ENCODE measurements around the gene SELENOF. TPM values are rescaled to one million over a fixed set of nuclear protein-coding genes. Genes with fewer than 3 reads are reported as not detected.
A peak's percentile ranks its signal among the peaks of the same experiment; 100 is the strongest.

SELENOF gene
- total RNA-seq, 1 donor from 2014 or later: 187 TPM

- H3K4me1 Mint-ChIP-seq (ENCODE audit: low read depth): peaks cover 5% of the 10 kb centered on the region
- no peak for DNase-seq (ENCODE audit: low spot score)
- H3K36me3 Mint-ChIP-seq (ENCODE audit: low read depth): no peaks in the 10 kb centered on the region
These were observed 67.7 kb downstream of the SELENOF start for GRCh38 chr1:86846164-86846647.

GRCh38 chr1:86845514-86845913, 68.4 kb downstream of the SELENOF start:
- DNase-seq (ENCODE audit: low spot score): no peak
- H3K27me3 Mint-ChIP-seq (ENCODE audit: low read depth): peaks cover 2% of the 10 kb centered on the region
- H3K4me3 Mint-ChIP-seq (ENCODE audit: low read depth): no peak overlapping the region
- no peak overlapping the region for H3K27ac Mint-ChIP-seq
- H3K36me3 Mint-ChIP-seq (ENCODE audit: low read depth): no peaks in the 10 kb centered on the region
- H3K9me3 Mint-ChIP-seq: no peaks in the 10 kb centered on the region
- H3K4me1 Mint-ChIP-seq (ENCODE audit: low read depth): peaks cover 5% of the 10 kb centered on the region
- intact Hi-C loops (cut with micrococcal nuclease): no loop called here

More at GRCh38 chr1:86846164-86846647, 67.7 kb downstream of the SELENOF start:
- Mint-ChIP-seq H3K27me3 (ENCODE audit: low read depth) (peaks cover 2% of the 10 kb centered on the region), H3K9me3 (no peaks in the 10 kb centered on the region), H3K4me3 (ENCODE audit: low read depth) (no peak overlapping the region), H3K27ac (no peak overlapping the region)
- intact Hi-C loops (cut with micrococcal nuclease): no loop called here

- Mint-ChIP-seq H3K9me3 (no peaks in the 10 kb centered on the region), H3K4me1 (ENCODE audit: low read depth) (peaks cover 3% of the 10 kb centered on the region), H3K36me3 (ENCODE audit: low read depth) (no peaks in the 10 kb centered on the region), H3K4me3 (ENCODE audit: low read depth) (no peak overlapping the region), H3K27me3 (ENCODE audit: low read depth) (peaks cover 5% of the 10 kb centered on the region), H3K27ac (no peak overlapping the region)
- no peak for DNase-seq (ENCODE audit: low spot score)
- intact Hi-C loops (cut with micrococcal nuclease): no loop called here
These were observed 72.8 kb downstream of the SELENOF start for GRCh38 chr1:86841116-86841515.

- peak; percentile 23 for DNase-seq (ENCODE audit: low spot score)
- intact Hi-C loops (cut with micrococcal nuclease): loop anchor here (1.0 kb wide), 2 partner anchors 132 to 251 kb away; no protein-coding TSS in a partner anchor
- Mint-ChIP-seq H3K27ac (no peak overlapping the region), H3K4me3 (ENCODE audit: low read depth) (no peak overlapping the region), H3K27me3 (ENCODE audit: low read depth) (peaks cover 8% of the 10 kb centered on the region), H3K36me3 (ENCODE audit: low read depth) (no peaks in the 10 kb centered on the region), H3K9me3 (no peaks in the 10 kb centered on the region), H3K4me1 (ENCODE audit: low read depth) (peaks cover 5% of the 10 kb centered on the region)
These were observed 80.3 kb downstream of the SELENOF start for GRCh38 chr1:86833461-86834215.

DNA sequence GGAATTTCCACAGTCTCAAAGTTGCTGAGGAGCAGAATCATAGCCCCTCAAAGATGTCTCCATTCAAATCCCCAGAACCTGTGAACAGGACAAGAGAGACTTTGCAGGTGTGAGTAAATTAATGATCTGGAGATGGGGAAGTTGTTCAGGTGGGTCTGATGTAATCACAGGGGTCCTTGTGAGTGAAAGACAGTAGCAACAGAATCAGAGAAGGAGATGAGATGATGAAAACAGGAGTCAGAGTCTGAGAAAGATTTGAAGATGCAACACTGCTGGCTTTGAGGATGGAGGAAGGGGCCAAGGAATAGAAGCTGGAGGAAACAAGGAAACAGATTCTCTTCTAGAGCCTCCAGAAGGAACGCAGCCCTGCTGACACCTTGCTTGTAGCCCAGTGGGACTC, 81.5 kb downstream of the SELENOF start:
- Mint-ChIP-seq H3K36me3 (ENCODE audit: low read depth) (no peaks in the 10 kb centered on the region), H3K4me1 (ENCODE audit: low read depth) (peaks cover 5% of the 10 kb centered on the region), H3K9me3 (no peaks in the 10 kb centered on the region), H3K27me3 (ENCODE audit: low read depth) (peaks cover 5% of the 10 kb centered on the region), H3K27ac (no peak overlapping the region), H3K4me3 (ENCODE audit: low read depth) (no peak overlapping the region)
- DNase-seq (ENCODE audit: low spot score): no peak
- intact Hi-C loops (cut with micrococcal nuclease): no loop called here

GRCh38 chr1:86829321-86829720, 84.6 kb downstream of the SELENOF start:
- no peak overlapping the region for H3K27ac Mint-ChIP-seq
- no peaks in the 10 kb centered on the region for H3K9me3 Mint-ChIP-seq
- H3K4me1 Mint-ChIP-seq (ENCODE audit: low read depth): peaks cover 5% of the 10 kb centered on the region
- intact Hi-C loops (cut with micrococcal nuclease): no loop called here
- peaks cover 2% of the 10 kb centered on the region for H3K27me3 Mint-ChIP-seq (ENCODE audit: low read depth)
- H3K36me3 Mint-ChIP-seq (ENCODE audit: low read depth): no peaks in the 10 kb centered on the region
- H3K4me3 Mint-ChIP-seq (ENCODE audit: low read depth): no peak overlapping the region
- no peak for DNase-seq (ENCODE audit: low spot score)

DNA sequence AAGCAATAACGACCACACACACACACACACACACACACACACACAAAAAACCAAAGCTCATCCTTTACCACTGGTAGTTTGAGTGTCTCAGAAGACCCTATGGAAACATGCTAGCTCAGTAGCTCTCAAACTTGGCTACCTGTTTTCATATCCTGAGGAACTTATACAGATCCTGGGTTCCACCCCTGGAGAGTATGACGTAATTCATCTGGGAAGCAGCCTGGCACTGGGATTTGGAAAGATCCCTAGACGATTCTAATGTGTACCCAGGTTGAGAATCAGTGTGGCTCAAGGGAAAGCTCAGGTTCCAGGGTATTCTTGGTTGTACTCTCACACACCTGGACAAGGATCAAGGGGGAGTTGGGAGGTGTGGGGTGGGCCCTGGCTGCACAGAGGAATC, 85.9 kb downstream of the SELENOF start:
- DNase-seq (ENCODE audit: low spot score): no peak
- intact Hi-C loops (cut with micrococcal nuclease): no loop called here
- no peak overlapping the region for H3K4me3 Mint-ChIP-seq (ENCODE audit: low read depth)
- H3K27me3 Mint-ChIP-seq (ENCODE audit: low read depth): peaks cover 2% of the 10 kb centered on the region
- no peaks in the 10 kb centered on the region for H3K9me3 Mint-ChIP-seq
- no peak overlapping the region for H3K27ac Mint-ChIP-seq
- no peaks in the 10 kb centered on the region for H3K4me1 Mint-ChIP-seq (ENCODE audit: low read depth)
- H3K36me3 Mint-ChIP-seq (ENCODE audit: low read depth): no peaks in the 10 kb centered on the region

DNA sequence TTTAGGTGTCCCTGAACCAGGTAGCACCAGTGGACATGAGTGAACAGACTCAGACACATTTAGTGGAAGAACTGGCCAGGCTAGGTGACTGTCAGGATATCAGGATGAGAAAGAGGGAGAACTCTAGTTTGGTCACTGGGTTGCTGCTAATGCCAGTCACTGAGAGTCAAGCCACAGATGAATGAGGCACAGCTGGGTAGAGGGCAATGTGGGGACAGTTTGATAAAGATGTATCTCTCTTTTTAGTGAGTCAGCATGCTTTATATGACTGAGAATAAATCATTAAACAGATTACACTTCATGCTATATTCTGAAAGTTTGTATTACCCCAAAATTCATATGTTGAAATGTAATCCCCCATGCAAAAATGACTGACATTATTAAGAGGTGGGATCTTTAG, 87.1 kb downstream of the SELENOF start:
- H3K9me3 Mint-ChIP-seq: no peaks in the 10 kb centered on the region
- no peaks in the 10 kb centered on the region for H3K4me1 Mint-ChIP-seq (ENCODE audit: low read depth)
- H3K27me3 Mint-ChIP-seq (ENCODE audit: low read depth): peaks cover 3% of the 10 kb centered on the region
- intact Hi-C loops (cut with micrococcal nuclease): no loop called here
- no peaks in the 10 kb centered on the region for H3K36me3 Mint-ChIP-seq (ENCODE audit: low read depth)
- no peak overlapping the region for H3K4me3 Mint-ChIP-seq (ENCODE audit: low read depth)
- H3K27ac Mint-ChIP-seq: no peak overlapping the region
- no peak for DNase-seq (ENCODE audit: low spot score)

DNA sequence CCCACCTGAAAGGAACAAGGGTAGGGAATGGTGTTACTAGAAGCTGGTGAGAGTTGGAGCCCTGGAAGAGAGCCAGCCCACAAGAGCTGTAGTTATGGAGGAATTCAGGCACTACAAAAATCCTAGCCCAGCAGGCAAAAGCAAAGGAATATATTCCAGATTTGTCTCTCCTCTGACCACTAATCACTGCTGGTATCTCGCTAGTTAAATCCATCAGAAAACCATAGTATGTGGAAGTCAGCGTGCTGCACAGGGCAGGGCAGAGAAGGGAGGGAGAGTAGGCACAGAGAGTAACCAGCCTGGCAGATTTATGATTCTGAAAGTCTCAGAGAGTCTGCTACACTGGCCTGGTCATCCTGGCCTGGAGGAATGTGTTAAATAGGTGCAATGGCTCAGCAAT, 88.6 kb downstream of the SELENOF start:
- no peaks in the 10 kb centered on the region for H3K9me3 Mint-ChIP-seq
- intact Hi-C loops (cut with micrococcal nuclease): no loop called here
- no peaks in the 10 kb centered on the region for H3K4me1 Mint-ChIP-seq (ENCODE audit: low read depth)
- no peak for DNase-seq (ENCODE audit: low spot score)
- H3K36me3 Mint-ChIP-seq (ENCODE audit: low read depth): no peaks in the 10 kb centered on the region
- no peak overlapping the region for H3K4me3 Mint-ChIP-seq (ENCODE audit: low read depth)
- H3K27me3 Mint-ChIP-seq (ENCODE audit: low read depth): peaks cover 3% of the 10 kb centered on the region
- H3K27ac Mint-ChIP-seq: no peak overlapping the region

DNA sequence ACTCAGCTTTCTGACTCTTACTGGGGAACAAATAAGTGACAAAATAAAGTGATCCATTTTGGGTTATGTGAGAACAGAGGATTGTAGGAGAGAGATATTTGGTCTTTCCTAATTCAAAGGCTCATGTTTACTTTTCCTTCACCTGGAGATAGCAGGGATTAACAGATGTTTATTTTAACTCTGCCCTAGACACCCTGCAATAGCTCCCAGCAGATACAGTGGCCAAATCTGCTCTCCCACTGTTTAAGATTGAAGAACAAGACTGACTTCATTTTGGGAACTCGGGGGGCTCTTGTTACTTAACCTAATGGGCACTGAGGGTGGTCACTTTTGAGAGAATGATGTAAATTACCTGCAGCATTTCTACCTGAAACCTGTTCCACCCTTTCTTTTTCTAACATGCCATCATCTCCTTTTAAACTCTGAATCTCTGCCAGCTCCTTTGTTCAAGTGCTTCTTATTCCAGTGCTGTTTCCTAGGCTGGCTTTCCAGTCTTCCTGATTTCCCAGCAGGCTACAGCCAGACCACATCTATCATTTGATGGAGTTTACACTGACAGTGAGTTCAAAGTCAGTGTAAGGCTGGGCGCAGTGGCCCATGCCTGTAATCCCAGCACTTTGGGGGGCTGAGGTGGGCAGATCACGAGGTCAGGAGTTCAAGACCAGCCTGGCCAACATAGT, 90.0 kb downstream of the SELENOF start:
- intact Hi-C loops (cut with micrococcal nuclease): no loop called here
- peaks cover 3% of the 10 kb centered on the region for H3K27me3 Mint-ChIP-seq (ENCODE audit: low read depth)
- no peak overlapping the region for H3K27ac Mint-ChIP-seq
- no peak for DNase-seq (ENCODE audit: low spot score)
- no peak overlapping the region for H3K4me3 Mint-ChIP-seq (ENCODE audit: low read depth)
- H3K9me3 Mint-ChIP-seq: no peaks in the 10 kb centered on the region
- H3K36me3 Mint-ChIP-seq (ENCODE audit: low read depth): no peaks in the 10 kb centered on the region
- H3K4me1 Mint-ChIP-seq (ENCODE audit: low read depth): no peaks in the 10 kb centered on the region

GRCh38 chr1:86823386-86823785, 90.5 kb downstream of the SELENOF start:
- H3K9me3 Mint-ChIP-seq: no peaks in the 10 kb centered on the region
- H3K4me3 Mint-ChIP-seq (ENCODE audit: low read depth): no peak overlapping the region
- H3K27ac Mint-ChIP-seq: no peak overlapping the region
- intact Hi-C loops (cut with micrococcal nuclease): no loop called here
- DNase-seq (ENCODE audit: low spot score): no peak
- H3K36me3 Mint-ChIP-seq (ENCODE audit: low read depth): no peaks in the 10 kb centered on the region
- no peaks in the 10 kb centered on the region for H3K4me1 Mint-ChIP-seq (ENCODE audit: low read depth)
- H3K27me3 Mint-ChIP-seq (ENCODE audit: low read depth): peaks cover 3% of the 10 kb centered on the region

GRCh38 chr1:86822459-86822858, 91.5 kb downstream of the SELENOF start:
- intact Hi-C loops (cut with micrococcal nuclease): no loop called here
- no peak for DNase-seq (ENCODE audit: low spot score)
- Mint-ChIP-seq H3K9me3 (no peaks in the 10 kb centered on the region), H3K4me3 (ENCODE audit: low read depth) (no peak overlapping the region), H3K36me3 (ENCODE audit: low read depth) (no peaks in the 10 kb centered on the region), H3K27me3 (ENCODE audit: low read depth) (peaks cover 3% of the 10 kb centered on the region), H3K4me1 (ENCODE audit: low read depth) (no peaks in the 10 kb centered on the region), H3K27ac (no peak overlapping the region)

DNA sequence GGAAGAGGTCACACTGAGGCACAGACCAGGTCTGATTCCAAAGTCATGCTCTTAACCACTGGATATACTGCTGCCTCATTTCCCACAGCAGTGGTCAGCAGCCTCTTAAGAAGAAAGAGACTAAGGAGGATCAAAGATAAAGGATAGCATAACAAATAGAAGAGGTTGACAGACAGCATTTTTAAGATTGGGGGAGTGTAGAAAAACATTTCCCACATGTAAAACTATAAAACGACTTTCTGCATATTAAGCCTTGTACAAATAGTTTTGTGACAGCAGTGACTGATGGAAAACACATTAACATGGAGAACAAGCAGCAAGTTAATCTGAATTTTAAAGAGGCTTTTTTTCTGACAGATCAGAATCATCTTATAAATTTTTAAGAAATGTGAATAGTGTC, 92.0 kb downstream of the SELENOF start:
- DNase-seq (ENCODE audit: low spot score): no peak
- H3K4me1 Mint-ChIP-seq (ENCODE audit: low read depth): no peaks in the 10 kb centered on the region
- intact Hi-C loops (cut with micrococcal nuclease): no loop called here
- H3K27ac Mint-ChIP-seq: no peak overlapping the region
- H3K9me3 Mint-ChIP-seq: no peaks in the 10 kb centered on the region
- H3K27me3 Mint-ChIP-seq (ENCODE audit: low read depth): peaks cover 3% of the 10 kb centered on the region
- H3K36me3 Mint-ChIP-seq (ENCODE audit: low read depth): no peaks in the 10 kb centered on the region
- no peak overlapping the region for H3K4me3 Mint-ChIP-seq (ENCODE audit: low read depth)
